ENCODE measurements around the gene SAGE1. TPM values are rescaled to one million over a fixed set of nuclear protein-coding genes. Genes with fewer than 3 reads are reported as not detected.
"Not testable (repeated sequence)": the region's sequence is repeated elsewhere in the genome, so short reads cannot be mapped to it uniquely, and the experiment has no call there.

Gene SAGE1
- total RNA-seq, 1 donor from 2014 or later = not detected

GRCh38 chrX:135910251-135910650 is 16.7 kb downstream of the SAGE1 start:
- no peak overlapping the region for H3K4me2 ChIP-seq
- H3K36me3 Mint-ChIP-seq = no peaks in the 10 kb centered on the region
- no peak overlapping the region for H3K27ac ChIP-seq
- no peaks in the 10 kb centered on the region for H3K27me3 ChIP-seq
- H3K4me3 ChIP-seq = no peak overlapping the region
- H3K9me3 Mint-ChIP-seq = no peaks in the 10 kb centered on the region
- H3K9me3 ChIP-seq (ENCODE audit: low read depth) = no peaks in the 10 kb centered on the region
- no peak for DNase-seq (ENCODE audit: low spot score)
- H3K27ac Mint-ChIP-seq = no peak overlapping the region
- no peaks in the 10 kb centered on the region for H3K36me3 ChIP-seq
- H3K9ac ChIP-seq = no peak overlapping the region
- TF ChIP-seq EZH2 (IDR thresholded peaks at IDR 0.05) (no peak), EZH2phosphoT487 (IDR thresholded peaks at IDR 0.05) (no peak), CTCF (IDR thresholded peaks at IDR 0.05) (no peak)
- peaks cover 7% of the 10 kb centered on the region for H3K27me3 Mint-ChIP-seq (ENCODE audit: insufficient read depth, low read depth)
- H3K79me2 ChIP-seq (ENCODE audit: low read depth) = no peaks in the 10 kb centered on the region
- H3K4me1 ChIP-seq = no peaks in the 10 kb centered on the region
- H4K20me1 ChIP-seq (ENCODE audit: low read depth) = no peaks in the 10 kb centered on the region
- H3F3A ChIP-seq (ENCODE audit: low read depth) = no peaks in the 10 kb centered on the region
- H2AFZ ChIP-seq (replicated peaks) = no peak overlapping the region
- H3K4me3 Mint-ChIP-seq = no peak overlapping the region
- H3K4me1 Mint-ChIP-seq = no peaks in the 10 kb centered on the region

GRCh38 chrX:135914404-135914803 is 20.9 kb downstream of the SAGE1 start:
- no peak overlapping the region for H3K4me3 Mint-ChIP-seq

GRCh38 chrX:135920516-135920915 is 27.0 kb downstream of the SAGE1 start:
- H3K79me2 ChIP-seq (ENCODE audit: low read depth); H3K4me1 ChIP-seq; DNase-seq (ENCODE audit: low spot score); H3K27ac Mint-ChIP-seq; H4K20me1 ChIP-seq (ENCODE audit: low read depth); H3K4me2 ChIP-seq; H3K9ac ChIP-seq; H3K9me3 ChIP-seq (ENCODE audit: low read depth); H3K4me3 ChIP-seq; H3K27ac ChIP-seq; H2AFZ ChIP-seq (replicated peaks); H3K4me3 Mint-ChIP-seq; H3K36me3 Mint-ChIP-seq; H3F3A ChIP-seq (ENCODE audit: low read depth); H3K27me3 ChIP-seq; H3K9me3 Mint-ChIP-seq; H3K36me3 ChIP-seq; H3K27me3 Mint-ChIP-seq (ENCODE audit: insufficient read depth, low read depth); H3K4me1 Mint-ChIP-seq: not testable (repeated sequence)

More at GRCh38 chrX:135914404-135914803, 20.9 kb downstream of the SAGE1 start:
- H3K27me3 ChIP-seq = no peaks in the 10 kb centered on the region
- no peak overlapping the region for H2AFZ ChIP-seq (replicated peaks)
- no peaks in the 10 kb centered on the region for H3K4me1 ChIP-seq
- no peaks in the 10 kb centered on the region for H3K36me3 ChIP-seq
- no peaks in the 10 kb centered on the region for H3K9me3 ChIP-seq (ENCODE audit: low read depth)
- DNase-seq (ENCODE audit: low spot score) = no peak
- TF ChIP-seq CTCF (IDR thresholded peaks at IDR 0.05) (no peak), EZH2 (IDR thresholded peaks at IDR 0.05) (no peak), EZH2phosphoT487 (IDR thresholded peaks at IDR 0.05) (no peak)
- H3K27ac Mint-ChIP-seq = no peak overlapping the region
- H3K9me3 Mint-ChIP-seq = no peaks in the 10 kb centered on the region
- H3K4me2 ChIP-seq = no peak overlapping the region
- no peaks in the 10 kb centered on the region for H3F3A ChIP-seq (ENCODE audit: low read depth)
- no peaks in the 10 kb centered on the region for H3K36me3 Mint-ChIP-seq
- no peak overlapping the region for H3K27ac ChIP-seq
- H4K20me1 ChIP-seq (ENCODE audit: low read depth) = no peaks in the 10 kb centered on the region
- peaks cover 7% of the 10 kb centered on the region for H3K27me3 Mint-ChIP-seq (ENCODE audit: insufficient read depth, low read depth)
- H3K4me3 ChIP-seq = no peak overlapping the region
- H3K4me1 Mint-ChIP-seq = no peaks in the 10 kb centered on the region
- no peaks in the 10 kb centered on the region for H3K79me2 ChIP-seq (ENCODE audit: low read depth)
- H3K9ac ChIP-seq = no peak overlapping the region

- Mint-ChIP-seq H3K4me3 (no peak overlapping the region), H3K27me3 (ENCODE audit: insufficient read depth, low read depth) (peaks cover 2% of the 10 kb centered on the region), H3K9me3 (no peaks in the 10 kb centered on the region), H3K4me1 (no peaks in the 10 kb centered on the region), H3K36me3 (no peaks in the 10 kb centered on the region), H3K27ac (no peak overlapping the region)
- H3K4me1 ChIP-seq = no peaks in the 10 kb centered on the region
- peak; percentile 3 for DNase-seq (ENCODE audit: low spot score)
- H3K36me3 ChIP-seq = no peaks in the 10 kb centered on the region
- no peak overlapping the region for H3K4me2 ChIP-seq
- H3K27me3 ChIP-seq = no peaks in the 10 kb centered on the region
- H2AFZ ChIP-seq (replicated peaks) = no peak overlapping the region
- no peaks in the 10 kb centered on the region for H3K9me3 ChIP-seq (ENCODE audit: low read depth)
- H3K27ac ChIP-seq = no peak overlapping the region
- TF ChIP-seq EZH2 (IDR thresholded peaks at IDR 0.05) (no peak), CTCF (IDR thresholded peaks at IDR 0.05) (peak; percentile 39)
- H3K79me2 ChIP-seq (ENCODE audit: low read depth) = no peaks in the 10 kb centered on the region
- H3K9ac ChIP-seq = no peak overlapping the region
- no peaks in the 10 kb centered on the region for H3F3A ChIP-seq (ENCODE audit: low read depth)
- H4K20me1 ChIP-seq (ENCODE audit: low read depth) = no peaks in the 10 kb centered on the region
- no peak overlapping the region for H3K4me3 ChIP-seq
Measured at GRCh38 chrX:135923353-135923752, 29.8 kb downstream of the SAGE1 start.

Measured in neural progenitor cell (in vitro differentiated cells).